H9 (cell line): ENCODE measurements around the gene UBAP1. TPM values are rescaled to one million over a fixed set of nuclear protein-coding genes. Genes with fewer than 3 reads are reported as not detected.

Experiments used
- DNase-seq: peaks from one replicate; pipeline ENCODE4 v3.0.0-alpha.2; 2017
- H2AFZ ChIP-seq: one replicate; pipeline ENCODE4 v1.6.1; 2013; ENCODE audit warnings: mild to moderate bottlenecking, low read length, control low read depth, moderate library complexity
- H2AK5ac ChIP-seq: 2 replicates; pipeline ENCODE4 v1.6.1; 2013; ENCODE audit warnings: low read length, control low read depth, mixed read lengths; ENCODE audit not compliant: insufficient read length
- H2BK120ac ChIP-seq: one replicate; pipeline ENCODE4 v1.6.1; 2013; ENCODE audit warnings: low read depth, mild to moderate bottlenecking, low read length, control low read depth, inconsistent platforms; ENCODE audit not compliant: poor library complexity, severe bottlenecking
- H2BK12ac ChIP-seq: 2 replicates; pipeline ENCODE4 v1.6.1; 2013; ENCODE audit warnings: low read length, control low read depth, mixed read lengths, low read depth; ENCODE audit not compliant: insufficient read length
- H2BK15ac ChIP-seq: 2 replicates; pipeline ENCODE4 v1.6.1; 2013; ENCODE audit warnings: low read depth, low read length, control low read depth
- H2BK20ac ChIP-seq: one replicate; pipeline ENCODE4 v1.6.1; 2013; ENCODE audit warnings: low read depth, mild to moderate bottlenecking, low read length, control low read depth, inconsistent platforms; ENCODE audit not compliant: poor library complexity, severe bottlenecking
- H2BK5ac ChIP-seq: 2 replicates; pipeline ENCODE4 v1.6.1; 2013; ENCODE audit warnings: low read length, control low read depth, mixed read lengths; ENCODE audit not compliant: insufficient read length
- H3K14ac ChIP-seq: 2 replicates; pipeline ENCODE4 v1.6.1; 2013; ENCODE audit warnings: low read length, control low read depth; ENCODE audit not compliant: insufficient read depth
- H3K18ac ChIP-seq: 2 replicates; pipeline ENCODE4 v1.6.1; 2013; ENCODE audit warnings: low read depth, mild to moderate bottlenecking, mixed read lengths, low read length, control low read depth; ENCODE audit not compliant: insufficient read length
- H3K23ac ChIP-seq: 2 replicates; pipeline ENCODE4 v1.6.1; 2013; ENCODE audit warnings: low read length, control low read depth, mixed read lengths, low read depth; ENCODE audit not compliant: insufficient read length
- H3K23me2 ChIP-seq: 2 replicates; pipeline ENCODE4 v1.6.1; 2013; ENCODE audit warnings: low read depth, mild to moderate bottlenecking, mixed read lengths, low read length, control low read depth; ENCODE audit not compliant: insufficient read length, poor library complexity, severe bottlenecking
- H3K27ac ChIP-seq: 2 replicates; pipeline ENCODE4 v1.5.1; 2013; ENCODE audit warnings: low read length, control low read depth, mixed read lengths, low read depth; ENCODE audit not compliant: insufficient read length
- H3K27me3 ChIP-seq: 2 replicates; pipeline ENCODE4 v1.6.1; 2013; ENCODE audit warnings: low read length, control low read depth, inconsistent platforms; ENCODE audit not compliant: insufficient read depth
- H3K4ac ChIP-seq: 2 replicates; pipeline ENCODE4 v1.6.1; 2013; ENCODE audit warnings: low read depth, mild to moderate bottlenecking, control low read depth, inconsistent platforms, low read length, moderate library complexity
- H3K4me1 ChIP-seq: 2 replicates; pipeline ENCODE4 v1.6.1; 2013; ENCODE audit warnings: low read length, control low read depth, inconsistent platforms; ENCODE audit not compliant: insufficient read depth
- H3K4me2 ChIP-seq: 2 replicates; pipeline ENCODE4 v1.6.1; 2013; ENCODE audit warnings: low read length, control low read depth, mixed read lengths; ENCODE audit not compliant: insufficient read length, insufficient read depth
- H3K56ac ChIP-seq: 2 replicates; pipeline ENCODE4 v1.6.1; 2013; ENCODE audit warnings: low read depth, mild to moderate bottlenecking, mixed read lengths, low read length, control low read depth; ENCODE audit not compliant: insufficient read length
- H3K79me1 ChIP-seq: 2 replicates; pipeline ENCODE4 v1.6.1; 2013; ENCODE audit warnings: low read depth, mild to moderate bottlenecking, moderate library complexity, low read length, control low read depth, inconsistent platforms; ENCODE audit not compliant: insufficient read depth, poor library complexity, severe bottlenecking
- H3K79me2 ChIP-seq: 2 replicates; pipeline ENCODE4 v1.6.1; 2013; ENCODE audit warnings: low read length, control low read depth, inconsistent platforms; ENCODE audit not compliant: insufficient read depth
- H3K9ac ChIP-seq: 2 replicates; pipeline ENCODE4 v1.6.1; 2013; ENCODE audit warnings: low read length, control low read depth, mixed read lengths; ENCODE audit not compliant: insufficient read length; ENCODE audit errors: extremely low read depth
- H3K9me3 ChIP-seq: one replicate; pipeline ENCODE4 v1.6.1; 2013; ENCODE audit warnings: low read depth, low read length, inconsistent platforms; ENCODE audit not compliant: control insufficient read depth
- H3T11ph ChIP-seq: one replicate; pipeline ENCODE4 v1.6.1; 2013; ENCODE audit warnings: mild to moderate bottlenecking, low read length, control low read depth, inconsistent platforms
- H4K20me1 ChIP-seq: one replicate; pipeline ENCODE4 v1.6.1; 2013; ENCODE audit not compliant: control insufficient read depth, insufficient read length, insufficient read depth
- H4K5ac ChIP-seq: 2 replicates; pipeline ENCODE4 v1.6.1; 2013; ENCODE audit warnings: low read depth, mild to moderate bottlenecking, mixed read lengths, low read length, control low read depth; ENCODE audit not compliant: insufficient read length
- H4K8ac ChIP-seq: replicated peaks from 2 replicates; pipeline ENCODE4 v1.6.1; 2013; ENCODE audit warnings: low read length, control low read depth, mixed read lengths, low read depth; ENCODE audit not compliant: insufficient read length
- H4K91ac ChIP-seq: 2 replicates; pipeline ENCODE4 v1.6.1; 2013; ENCODE audit warnings: low read depth, mild to moderate bottlenecking, moderate library complexity, mixed read lengths, low read length, control low read depth; ENCODE audit not compliant: insufficient read length
- H3K27ac Mint-ChIP-seq, 3 experiments: 2 replicates in 2 of 3; 3 replicates in 1 of 3; pipeline ENCODE4 v1.8.0; 2020 to 2021; ENCODE audit warnings: mixed read lengths in 3 of 3, mild to moderate bottlenecking in 1 of 3, moderate library complexity in 1 of 3
- H3K27me3 Mint-ChIP-seq: 2 replicates; pipeline ENCODE4 v1.8.0; 2021; ENCODE audit warnings: low read depth, mild to moderate bottlenecking, moderate library complexity, mixed read lengths
- H3K36me3 Mint-ChIP-seq, 3 experiments: 2 replicates in 2 of 3; 3 replicates in 1 of 3; pipeline ENCODE4 v1.8.0; 2020 to 2021; ENCODE audit warnings: low read depth in 3 of 3, mixed read lengths in 3 of 3; ENCODE audit not compliant: insufficient read depth in 1 of 3
- H3K4me1 Mint-ChIP-seq, 2 experiments: 2 replicates each; pipeline ENCODE4 v1.8.0; 2020; ENCODE audit warnings: mixed read lengths in 2 of 2
- H3K4me3 Mint-ChIP-seq, 2 experiments: 2 replicates in 1 of 2; 3 replicates in 1 of 2; pipeline ENCODE4 v1.8.0; 2020 to 2021; ENCODE audit warnings: mild to moderate bottlenecking in 2 of 2, mixed read lengths in 2 of 2, moderate library complexity in 1 of 2
- H3K9me3 Mint-ChIP-seq, 2 experiments: 2 replicates in 1 of 2; 3 replicates in 1 of 2; pipeline ENCODE4 v1.8.0; 2020; ENCODE audit warnings: mild to moderate bottlenecking in 2 of 2, mixed read lengths in 2 of 2, moderate library complexity in 1 of 2
- WGBS: extraction: QIAGEN DNeasy Blood & Tissue Kit; methylation state at CpG from one replicate; pipeline ENCODE4 v1.1.7; 2013; ENCODE audit warnings: missing lambda C conversion rate, low lambda C conversion rate, mixed read lengths; ENCODE audit not compliant: insufficient read length; ENCODE audit errors: extremely low coverage; 5-methylcytosine and 5-hydroxymethylcytosine counted together
- total RNA-seq: library from RNA; stranded (reverse); gene quantifications from 2 replicates; pipeline ENCODE4 v1.2.1, GENCODE V29; 2021
- TF ChIP-seq, protein P1 (sequence below): fragments of 200-600 bp; sonication (generic); conservative IDR thresholded peaks from 3 replicates; pipeline ENCODE4 v1.8.0; 2021; ENCODE audit warnings: antibody characterized with exemption, mild to moderate bottlenecking

The UBAP1 gene
- total RNA-seq, 1 experiment from 2014 or later: 32.6 TPM

DNA sequence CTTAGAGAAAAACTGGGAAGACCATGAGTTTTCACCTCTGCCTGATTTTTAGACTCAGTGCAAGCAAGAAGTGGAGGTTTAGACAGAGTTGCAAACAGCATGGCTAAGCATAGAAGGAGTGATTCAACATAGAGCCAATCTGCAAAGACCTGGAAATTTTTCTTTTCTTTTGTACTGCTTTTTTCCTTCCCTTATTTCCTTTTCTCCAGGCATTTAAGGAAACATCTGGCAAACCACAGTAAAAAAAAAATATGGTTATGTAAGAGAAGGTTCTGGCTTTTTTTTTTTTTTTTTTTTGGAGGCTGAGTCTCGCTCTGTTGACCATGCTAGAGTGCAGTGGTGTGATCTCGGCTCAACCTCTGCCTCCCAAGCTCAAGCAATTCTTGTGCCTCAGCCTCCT, 35.7 kb upstream of the UBAP1 start:
- no peaks in the 10 kb centered on the region for H3K27me3 ChIP-seq
- H3K9me3 Mint-ChIP-seq: no peaks in the 10 kb centered on the region; a peak in 1 of 5 replicates
- H3K27ac ChIP-seq: no peak overlapping the region
- DNase-seq: no peak
- H2BK120ac ChIP-seq: no peak overlapping the region
- H2BK15ac ChIP-seq: no peak overlapping the region
- no peaks in the 10 kb centered on the region for H3K79me2 ChIP-seq
- no peak overlapping the region for H3K4me3 Mint-ChIP-seq
- no peaks in the 10 kb centered on the region for H3K27me3 Mint-ChIP-seq
- WGBS: no CpG with 5 or more reads among the region's 2 CpGs
- no peaks in the 10 kb centered on the region for H4K20me1 ChIP-seq
- H3K14ac ChIP-seq: no peak overlapping the region
- H3K4me2 ChIP-seq: no peak overlapping the region
- H2AFZ ChIP-seq: no peak overlapping the region
- no peaks in the 10 kb centered on the region for H3K36me3 Mint-ChIP-seq
- H3K18ac ChIP-seq: no peak overlapping the region
- H3K79me1 ChIP-seq: no peaks in the 10 kb centered on the region
- H2BK5ac ChIP-seq: no peak overlapping the region
- no peak overlapping the region for H4K5ac ChIP-seq
- no peak overlapping the region for H4K91ac ChIP-seq
- no peak overlapping the region for H2BK20ac ChIP-seq
- no peak overlapping the region for H3K4ac ChIP-seq
- no peak overlapping the region for H2BK12ac ChIP-seq
- H3K4me1 ChIP-seq: no peaks in the 10 kb centered on the region
- H3K23me2 ChIP-seq: no peaks in the 10 kb centered on the region
- peaks cover 0 to 4% of the 10 kb centered on the region in 2 experiments; a peak in 1 of 4 replicates for H3K4me1 Mint-ChIP-seq
- H3K56ac ChIP-seq: no peak overlapping the region
- H3K23ac ChIP-seq: no peak overlapping the region
- no peak overlapping the region for H3K9ac ChIP-seq
- no peak overlapping the region for H3T11ph ChIP-seq
- H2AK5ac ChIP-seq: no peak overlapping the region
- no peak overlapping the region for H3K27ac Mint-ChIP-seq
- H4K8ac ChIP-seq: no peak overlapping the region
- no peaks in the 10 kb centered on the region for H3K9me3 ChIP-seq
- TF ChIP-seq, protein P1, sequence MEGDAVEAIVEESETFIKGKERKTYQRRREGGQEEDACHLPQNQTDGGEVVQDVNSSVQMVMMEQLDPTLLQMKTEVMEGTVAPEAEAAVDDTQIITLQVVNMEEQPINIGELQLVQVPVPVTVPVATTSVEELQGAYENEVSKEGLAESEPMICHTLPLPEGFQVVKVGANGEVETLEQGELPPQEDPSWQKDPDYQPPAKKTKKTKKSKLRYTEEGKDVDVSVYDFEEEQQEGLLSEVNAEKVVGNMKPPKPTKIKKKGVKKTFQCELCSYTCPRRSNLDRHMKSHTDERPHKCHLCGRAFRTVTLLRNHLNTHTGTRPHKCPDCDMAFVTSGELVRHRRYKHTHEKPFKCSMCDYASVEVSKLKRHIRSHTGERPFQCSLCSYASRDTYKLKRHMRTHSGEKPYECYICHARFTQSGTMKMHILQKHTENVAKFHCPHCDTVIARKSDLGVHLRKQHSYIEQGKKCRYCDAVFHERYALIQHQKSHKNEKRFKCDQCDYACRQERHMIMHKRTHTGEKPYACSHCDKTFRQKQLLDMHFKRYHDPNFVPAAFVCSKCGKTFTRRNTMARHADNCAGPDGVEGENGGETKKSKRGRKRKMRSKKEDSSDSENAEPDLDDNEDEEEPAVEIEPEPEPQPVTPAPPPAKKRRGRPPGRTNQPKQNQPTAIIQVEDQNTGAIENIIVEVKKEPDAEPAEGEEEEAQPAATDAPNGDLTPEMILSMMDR: no peak
